ENCODE results near the gene DNAH12. TPM values are rescaled to one million over a fixed set of nuclear protein-coding genes. Genes with fewer than 3 reads are reported as not detected.
"Not testable (repeated sequence)": the region's sequence is repeated elsewhere in the genome, so short reads cannot be mapped to it uniquely, and the experiment has no call there.

Gene DNAH12
- total and polyA plus RNA-seq, 10 of the 15 experiments (the other 5 are each of a cell fraction or from before 2014, with no cell fraction given): under 0.01 to 0.35 (median 0.08) TPM

GRCh38 chr3:57339071-57339642 is 205.0 kb downstream of the DNAH12 start:
- H3K27ac ChIP-seq (ENCODE audit: control insufficient read depth, insufficient read depth); FAIRE-seq; intact Hi-C loops (cut with micrococcal nuclease; ENCODE audit: unreplicated experiment); H3K9ac ChIP-seq (ENCODE audit: control insufficient read depth, insufficient read depth, low read length); BruUV-seq (replicated peaks); H3K4me3 ChIP-seq; in situ Hi-C loops (cut with MboI); CTCF ChIA-PET; H2AFZ ChIP-seq (ENCODE audit: control insufficient read depth, low read depth, low read length); H3K9me3 ChIP-seq (replicated peaks; ENCODE audit: control insufficient read depth, insufficient read depth, low read length); RAD21 ChIA-PET (ENCODE audit: unreplicated experiment); H3K79me2 ChIP-seq (ENCODE audit: control insufficient read depth, insufficient read depth, low read length); DNase-seq (ENCODE audit: low read depth, low spot score); ATAC-seq; H3K4me1 ChIP-seq (ENCODE audit: control insufficient read depth, insufficient read depth, low read length); SMC1A ChIA-PET (ENCODE audit: uncharacterized antibody, unreplicated experiment); H4K20me1 ChIP-seq (ENCODE audit: control insufficient read depth, insufficient read depth); H3K36me3 ChIP-seq (ENCODE audit: control insufficient read depth in 2 of 2, insufficient read depth in 2 of 2, low read length in 1 of 2); H3K27me3 ChIP-seq (replicated peaks in 1 of 2; ENCODE audit: control insufficient read depth in 2 of 2, insufficient read depth in 2 of 2, low read length in 1 of 2); H3K4me2 ChIP-seq (ENCODE audit: control insufficient read depth, insufficient read depth); POLR2A ChIA-PET: not testable (repeated sequence)
- WGBS (ENCODE audit: insufficient coverage, insufficient replicate concordance, low lambda C conversion rate, missing lambda C conversion rate): 52% methylated on average over 5 of the region's 7 CpGs

DNA sequence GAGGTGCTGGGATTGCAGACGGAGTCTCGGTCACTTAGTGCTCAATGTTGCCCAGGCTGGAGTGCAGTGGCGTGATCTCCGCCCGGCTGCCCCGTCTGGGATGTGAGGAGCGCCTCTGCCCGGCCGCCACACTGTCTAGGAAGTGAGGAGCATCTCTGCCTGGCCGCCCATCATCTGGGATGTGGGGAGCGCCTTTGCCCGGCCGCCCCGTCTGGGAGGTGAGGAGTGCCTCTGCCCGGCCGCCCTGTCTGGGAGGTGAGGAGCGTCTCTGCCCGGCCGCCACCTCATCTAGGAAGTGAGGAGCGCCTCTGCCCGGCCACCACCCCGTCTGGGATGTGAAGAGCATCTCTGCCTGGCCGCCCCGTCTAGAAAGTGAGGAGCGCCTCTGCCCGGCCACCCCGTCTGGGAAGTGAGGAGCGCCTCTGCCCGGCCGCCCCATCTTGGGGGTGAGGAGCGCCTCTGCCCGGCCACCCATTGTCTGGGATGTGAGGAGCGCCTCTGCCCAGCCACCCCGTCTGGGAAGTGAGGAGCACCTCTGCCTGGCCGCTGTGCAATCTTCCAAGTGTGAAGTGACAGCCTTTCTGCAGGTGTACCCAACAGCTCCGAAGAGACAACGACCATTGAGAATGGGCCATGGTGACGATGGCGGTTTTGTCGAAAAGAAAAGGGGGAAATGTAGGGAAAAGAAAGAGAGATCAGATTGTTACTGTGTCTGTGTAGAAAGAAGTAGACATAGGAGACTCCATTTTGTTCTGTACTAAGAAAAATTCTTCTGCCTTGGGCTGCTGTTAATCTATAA is 205.7 kb downstream of the DNAH12 start:
- ATAC-seq; H4K20me1 ChIP-seq (ENCODE audit: control insufficient read depth, insufficient read depth); FAIRE-seq; H3K27me3 ChIP-seq (replicated peaks in 1 of 2; ENCODE audit: control insufficient read depth in 2 of 2, insufficient read depth in 2 of 2, low read length in 1 of 2); intact Hi-C loops (cut with micrococcal nuclease; ENCODE audit: unreplicated experiment); H3K4me1 ChIP-seq (ENCODE audit: control insufficient read depth, insufficient read depth, low read length); H3K4me2 ChIP-seq (ENCODE audit: control insufficient read depth, insufficient read depth); POLR2A ChIA-PET; in situ Hi-C loops (cut with MboI); H3K79me2 ChIP-seq (ENCODE audit: control insufficient read depth, insufficient read depth, low read length); DNase-seq (ENCODE audit: low read depth, low spot score); H3K27ac ChIP-seq (ENCODE audit: control insufficient read depth, insufficient read depth); H3K36me3 ChIP-seq (ENCODE audit: control insufficient read depth in 2 of 2, insufficient read depth in 2 of 2, low read length in 1 of 2); CTCF ChIA-PET; RAD21 ChIA-PET (ENCODE audit: unreplicated experiment); H3K4me3 ChIP-seq; SMC1A ChIA-PET (ENCODE audit: uncharacterized antibody, unreplicated experiment); H3K9ac ChIP-seq (ENCODE audit: control insufficient read depth, insufficient read depth, low read length); H2AFZ ChIP-seq (ENCODE audit: control insufficient read depth, low read depth, low read length); H3K9me3 ChIP-seq (replicated peaks; ENCODE audit: control insufficient read depth, insufficient read depth, low read length); BruUV-seq (replicated peaks): not testable (repeated sequence)
- 76% methylated on average over 39 of the region's 40 CpGs for WGBS (ENCODE audit: insufficient coverage, insufficient replicate concordance, low lambda C conversion rate, missing lambda C conversion rate)
